ENCODE measurements around the gene PAFAH1B2.

DNA sequence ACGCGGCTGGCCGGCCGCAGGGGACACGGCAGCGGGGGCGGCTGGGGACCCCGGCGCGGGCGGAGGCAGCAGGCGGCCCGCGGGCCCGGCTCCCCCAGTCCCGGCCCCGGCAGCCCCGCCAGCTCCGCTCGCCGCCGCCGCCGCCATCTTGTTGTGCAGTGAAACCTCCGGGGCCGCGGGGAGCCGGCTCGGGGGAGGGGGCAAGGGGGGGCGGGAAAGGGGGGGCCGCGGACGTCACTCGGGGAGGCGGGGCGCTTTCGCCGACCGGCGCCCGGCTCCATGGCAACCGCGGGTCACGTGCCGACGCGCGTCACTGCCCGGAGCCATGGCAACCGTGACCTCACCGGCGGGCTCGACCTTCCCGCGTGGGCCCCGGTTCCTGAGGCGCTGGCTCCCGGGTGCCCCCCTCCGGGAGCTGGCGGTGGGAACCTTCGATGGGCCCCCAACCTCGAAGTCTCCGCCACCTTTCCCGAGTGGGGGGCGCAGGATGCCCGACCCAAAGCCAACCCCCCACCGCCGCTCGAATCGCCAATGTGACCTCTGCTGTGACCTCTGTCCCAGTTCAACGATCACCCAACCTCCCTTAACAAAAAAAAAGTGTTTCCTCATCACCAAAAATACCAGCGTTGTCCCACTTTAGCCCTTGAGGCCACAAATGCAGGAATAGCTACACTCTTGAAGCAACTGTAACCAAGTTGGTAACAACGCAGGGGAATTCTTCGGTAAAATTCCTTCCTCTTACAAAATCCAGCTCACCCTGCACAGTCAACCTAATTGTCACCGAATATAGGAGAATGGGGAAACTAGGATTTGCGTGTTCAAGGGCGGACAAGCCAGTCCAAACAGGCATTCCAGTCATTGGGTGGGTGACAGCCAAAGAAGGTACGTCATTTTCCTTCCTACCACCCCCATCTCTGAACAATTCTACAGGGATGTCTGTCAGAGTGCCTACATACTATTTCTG lies 45.5 kb upstream of the PAFAH1B2 start, which contains the start of gene SIK3:
- TF ChIP-seq, protein P1, sequence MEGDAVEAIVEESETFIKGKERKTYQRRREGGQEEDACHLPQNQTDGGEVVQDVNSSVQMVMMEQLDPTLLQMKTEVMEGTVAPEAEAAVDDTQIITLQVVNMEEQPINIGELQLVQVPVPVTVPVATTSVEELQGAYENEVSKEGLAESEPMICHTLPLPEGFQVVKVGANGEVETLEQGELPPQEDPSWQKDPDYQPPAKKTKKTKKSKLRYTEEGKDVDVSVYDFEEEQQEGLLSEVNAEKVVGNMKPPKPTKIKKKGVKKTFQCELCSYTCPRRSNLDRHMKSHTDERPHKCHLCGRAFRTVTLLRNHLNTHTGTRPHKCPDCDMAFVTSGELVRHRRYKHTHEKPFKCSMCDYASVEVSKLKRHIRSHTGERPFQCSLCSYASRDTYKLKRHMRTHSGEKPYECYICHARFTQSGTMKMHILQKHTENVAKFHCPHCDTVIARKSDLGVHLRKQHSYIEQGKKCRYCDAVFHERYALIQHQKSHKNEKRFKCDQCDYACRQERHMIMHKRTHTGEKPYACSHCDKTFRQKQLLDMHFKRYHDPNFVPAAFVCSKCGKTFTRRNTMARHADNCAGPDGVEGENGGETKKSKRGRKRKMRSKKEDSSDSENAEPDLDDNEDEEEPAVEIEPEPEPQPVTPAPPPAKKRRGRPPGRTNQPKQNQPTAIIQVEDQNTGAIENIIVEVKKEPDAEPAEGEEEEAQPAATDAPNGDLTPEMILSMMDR (IDR thresholded peaks at IDR 0.05; ENCODE audit: poor library complexity, severe bottlenecking), result peak; percentile 42
- TF ChIP-seq SMC3 (conservative IDR thresholded peaks at IDR 0.05; ENCODE audit: poor library complexity) (peak; percentile 34), EP300 (conservative IDR thresholded peaks at IDR 0.05; ENCODE audit: poor library complexity, severe bottlenecking) (peak; percentile 75)
